Right atrium auricular region (tissue), 2 donors: ENCODE data around the gene HEMK1. TPM values are rescaled to one million over a fixed set of nuclear protein-coding genes. Genes with fewer than 3 reads are reported as not detected.

Experiments used
- DNase-seq: peaks from one replicate; pipeline ENCODE4 v3.0.0-alpha.2; 2019; ENCODE audit warnings: low spot score
- H3K27ac ChIP-seq, 2 donors: fragments of 200-600 bp; sonication (generic); 1 replicate in 1 of 2; 2 replicates in 1 of 2; pipeline ENCODE4 v1.5.1; 2016 to 2019
- H3K27me3 ChIP-seq, 2 donors: fragments of 200-600 bp; sonication (generic); one replicate each; pipeline versions ENCODE4 v1.5.1 to v1.6.0; 2017 to 2019
- H3K36me3 ChIP-seq: fragments of 200-600 bp; sonication (generic); one replicate; pipeline ENCODE4 v1.5.1; 2016
- H3K4me1 ChIP-seq, 2 donors: fragments of 200-600 bp; sonication (generic); one replicate each; pipeline versions ENCODE4 v1.5.1 to v1.6.0; 2017 to 2019
- H3K4me3 ChIP-seq, 2 donors: fragments of 200-600 bp; sonication (generic); 1 replicate in 1 of 2; 2 replicates in 1 of 2; pipeline ENCODE4 v1.5.1; 2017 to 2019; ENCODE audit warnings: mild to moderate bottlenecking in 1 of 2, moderate library complexity in 1 of 2
- H3K9me3 ChIP-seq, 2 donors: fragments of 200-600 bp; sonication (generic); one replicate each; pipeline ENCODE4 v1.5.1; 2019
- CTCF ChIP-seq, 2 donors: fragments of 200-600 bp; sonication (generic); IDR thresholded peaks; one replicate each; pipeline ENCODE4 v1.5.1; 2019; ENCODE audit warnings: antibody characterized with exemption in 2 of 2
- total RNA-seq, 2 donors: library from RNA; depleted of rRNA; stranded (reverse); fragments of >200 nt; gene quantifications; one replicate each; pipeline ENCODE4 v1.1.0, GENCODE V29; 2016

HEMK1 gene
- total RNA-seq, 2 donors from 2014 or later = 7.2 to 9.6 TPM

- Histone ChIP-seq H3K27ac (no peak overlapping the region), H3K36me3 (no peaks in the 10 kb centered on the region), H3K9me3 (no peaks in the 10 kb centered on the region), H3K4me1 (peaks cover 0 to 17% of the 10 kb centered on the region in 2 donors), H3K4me3 (no peak overlapping the region), H3K27me3 (no peaks in the 10 kb centered on the region)
- no peak for TF ChIP-seq CTCF (IDR thresholded peaks at IDR 0.05)
- DNase-seq = no peak
These were observed 4.5 kb downstream of the HEMK1 start for GRCh38 chr3:50573566-50574443.

GRCh38 chr3:50574444-50574831 lies 5.1 kb downstream of the HEMK1 start:
- DNase-seq = no peak
- no peaks in the 10 kb centered on the region for H3K27me3 ChIP-seq
- no peaks in the 10 kb centered on the region for H3K9me3 ChIP-seq
- TF ChIP-seq CTCF (IDR thresholded peaks at IDR 0.05) = no peak
- peaks cover 0 to 17% of the 10 kb centered on the region in 2 donors for H3K4me1 ChIP-seq
- H3K36me3 ChIP-seq = no peaks in the 10 kb centered on the region
- no peak overlapping the region for H3K4me3 ChIP-seq
- H3K27ac ChIP-seq = no peak overlapping the region

GRCh38 chr3:50575372-50575771 lies 6.0 kb downstream of the HEMK1 start:
- Histone ChIP-seq H3K4me1 (peaks cover 0 to 9% of the 10 kb centered on the region in 2 donors), H3K27ac (no peak overlapping the region), H3K36me3 (no peaks in the 10 kb centered on the region), H3K9me3 (no peaks in the 10 kb centered on the region), H3K4me3 (no peak overlapping the region), H3K27me3 (no peaks in the 10 kb centered on the region)
- no peak for TF ChIP-seq CTCF (IDR thresholded peaks at IDR 0.05)
- no peak for DNase-seq

GRCh38 chr3:50577348-50577747 lies 8.0 kb downstream of the HEMK1 start:
- no peak for TF ChIP-seq CTCF (IDR thresholded peaks at IDR 0.05)
- H3K36me3 ChIP-seq = no peaks in the 10 kb centered on the region

GRCh38 chr3:50580683-50581458 lies 11.5 kb downstream of the HEMK1 start:
- H3K36me3 ChIP-seq = no peaks in the 10 kb centered on the region
- H3K4me1 ChIP-seq = peaks cover 0 to 37% of the 10 kb centered on the region in 2 donors
- DNase-seq = no peak
- H3K4me3 ChIP-seq = no peak overlapping the region
- H3K9me3 ChIP-seq = no peaks in the 10 kb centered on the region
- H3K27me3 ChIP-seq = no peaks in the 10 kb centered on the region
- TF ChIP-seq CTCF (IDR thresholded peaks at IDR 0.05) = peak in 1 of 2 donors; percentile 15
- peak overlapping the region in 1 of 2 donors; percentile 82 for H3K27ac ChIP-seq

More at GRCh38 chr3:50577348-50577747, 8.0 kb downstream of the HEMK1 start:
- DNase-seq = no peak
- H3K9me3 ChIP-seq = no peaks in the 10 kb centered on the region
- no peaks in the 10 kb centered on the region for H3K27me3 ChIP-seq
- peaks cover 0 to 14% of the 10 kb centered on the region in 2 donors for H3K4me1 ChIP-seq
- no peak overlapping the region for H3K27ac ChIP-seq
- no peak overlapping the region for H3K4me3 ChIP-seq
